HEK293T (cell line): ENCODE data around the gene OR8B3.

Experiments
- CTCF ChIA-PET: fragments of 350-600 bp; formaldehyde crosslinking; extraction: SDS; loops from one replicate; lab custom pipeline; 2021; ENCODE audit warnings: antibody characterized with exemption, inconsistent platforms; lab: Yijun Ruan, JAX
- POLR2A ChIA-PET: fragments of 350-600 bp; formaldehyde crosslinking; extraction: SDS; loops from one replicate; lab custom pipeline; 2020; ENCODE audit warnings: antibody characterized with exemption, inconsistent platforms; lab: Yijun Ruan, JAX
- DNase-seq: peaks from one replicate; pipeline ENCODE4 v3.0.0; 2012; ENCODE audit warnings: mixed read lengths; ENCODE audit errors: extremely low spot score
- ARNT ChIP-seq: fragments of 450-650 bp; IDR thresholded peaks from 2 replicates; pipeline ENCODE4 v1.6.1; 2017; ENCODE audit warnings: mild to moderate bottlenecking
- BHLHE40 ChIP-seq: fragments of 450-650 bp; IDR thresholded peaks from 2 replicates; pipeline ENCODE4 v1.6.1; 2016; ENCODE audit warnings: mild to moderate bottlenecking, moderate library complexity, borderline replicate concordance
- CTBP1 ChIP-seq: fragments of 450-650 bp; IDR thresholded peaks from 2 replicates; pipeline ENCODE4 v1.6.1; 2016; ENCODE audit warnings: borderline replicate concordance
- ELF4 ChIP-seq: fragments of 450-650 bp; IDR thresholded peaks from 2 replicates; pipeline ENCODE4 v1.6.1; 2017; ENCODE audit warnings: antibody characterized with exemption
- FOXA1 ChIP-seq: fragments of 450-650 bp; IDR thresholded peaks from 2 replicates; pipeline ENCODE4 v1.6.1; 2016; ENCODE audit warnings: mild to moderate bottlenecking
- FOXK2 ChIP-seq: fragments of 450-650 bp; IDR thresholded peaks from 2 replicates; pipeline ENCODE4 v1.6.1; 2016; ENCODE audit warnings: mild to moderate bottlenecking
- FOXM1 ChIP-seq: fragments of 450-650 bp; IDR thresholded peaks from 2 replicates; pipeline ENCODE4 v1.6.1; 2017; ENCODE audit warnings: mild to moderate bottlenecking, borderline replicate concordance
- HDGF ChIP-seq: fragments of 450-650 bp; IDR thresholded peaks from 2 replicates; pipeline ENCODE4 v1.6.1; 2017; ENCODE audit warnings: antibody characterized with exemption, borderline replicate concordance
- L3MBTL2 ChIP-seq: fragments of 450-650 bp; conservative IDR thresholded peaks from 2 replicates; pipeline ENCODE4 v1.6.1; 2016; ENCODE audit warnings: mild to moderate bottlenecking
- LEF1 ChIP-seq: fragments of 450-650 bp; IDR thresholded peaks from 2 replicates; pipeline ENCODE4 v1.6.1; 2017; ENCODE audit warnings: mild to moderate bottlenecking, borderline replicate concordance
- NFRKB ChIP-seq: fragments of 450-650 bp; IDR thresholded peaks from 2 replicates; pipeline ENCODE4 v1.6.1; 2016; ENCODE audit warnings: mild to moderate bottlenecking, moderate library complexity
- SP1 ChIP-seq: fragments of 450-650 bp; IDR thresholded peaks from 2 replicates; pipeline ENCODE4 v1.6.1; 2017
- SUZ12 ChIP-seq: fragments of 450-650 bp; IDR thresholded peaks from 2 replicates; pipeline ENCODE4 v1.6.1; 2016; ENCODE audit warnings: mild to moderate bottlenecking
- TARDBP ChIP-seq: fragments of 450-650 bp; IDR thresholded peaks from 2 replicates; pipeline ENCODE4 v1.6.1; 2016
- ZNF384 ChIP-seq: fragments of 450-650 bp; IDR thresholded peaks from 2 replicates; pipeline ENCODE4 v1.6.1; 2016
- TF ChIP-seq, protein P1 (sequence below): fragments of 450-650 bp; IDR thresholded peaks from 2 replicates; pipeline ENCODE4 v1.6.1; 2016

Gene OR8B3, protein sequence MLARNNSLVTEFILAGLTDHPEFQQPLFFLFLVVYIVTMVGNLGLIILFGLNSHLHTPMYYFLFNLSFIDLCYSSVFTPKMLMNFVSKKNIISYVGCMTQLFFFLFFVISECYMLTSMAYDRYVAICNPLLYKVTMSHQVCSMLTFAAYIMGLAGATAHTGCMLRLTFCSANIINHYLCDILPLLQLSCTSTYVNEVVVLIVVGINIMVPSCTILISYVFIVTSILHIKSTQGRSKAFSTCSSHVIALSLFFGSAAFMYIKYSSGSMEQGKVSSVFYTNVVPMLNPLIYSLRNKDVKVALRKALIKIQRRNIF

DNA sequence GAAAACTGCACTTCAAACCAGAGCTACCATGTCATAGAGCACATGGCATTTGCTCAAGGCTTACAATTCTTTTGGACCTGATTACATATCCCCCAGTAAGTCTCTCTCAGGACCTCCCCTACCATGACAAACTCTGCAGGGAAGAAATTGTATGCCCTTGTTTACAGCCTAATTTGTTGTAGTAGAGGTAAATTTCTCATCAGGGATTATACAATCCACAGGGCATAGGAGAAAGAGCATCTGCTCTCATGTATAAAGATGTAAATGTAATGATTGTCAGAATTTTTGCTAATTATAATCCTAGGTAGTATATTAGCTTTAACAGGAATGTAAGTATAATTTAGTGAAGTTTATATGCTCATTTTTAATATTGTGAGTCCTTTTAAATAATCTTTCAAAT lies at the start of gene OR8B3:
Gene OR8B3 (minus strand): TSS at position 101 of the 400 bp plus-strand sequence. CDS start 1,673 bp downstream, outside the sequence.
- ChIA-PET POLR2A (no interaction called here), CTCF (no interaction called here)
- no peak for DNase-seq
- no peak for TF ChIP-seq SP1
- TF ChIP-seq, protein P1, sequence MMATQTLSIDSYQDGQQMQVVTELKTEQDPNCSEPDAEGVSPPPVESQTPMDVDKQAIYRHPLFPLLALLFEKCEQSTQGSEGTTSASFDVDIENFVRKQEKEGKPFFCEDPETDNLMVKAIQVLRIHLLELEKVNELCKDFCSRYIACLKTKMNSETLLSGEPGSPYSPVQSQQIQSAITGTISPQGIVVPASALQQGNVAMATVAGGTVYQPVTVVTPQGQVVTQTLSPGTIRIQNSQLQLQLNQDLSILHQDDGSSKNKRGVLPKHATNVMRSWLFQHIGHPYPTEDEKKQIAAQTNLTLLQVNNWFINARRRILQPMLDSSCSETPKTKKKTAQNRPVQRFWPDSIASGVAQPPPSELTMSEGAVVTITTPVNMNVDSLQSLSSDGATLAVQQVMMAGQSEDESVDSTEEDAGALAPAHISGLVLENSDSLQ, result no peak
- no peak for TF ChIP-seq ELF4
- TF ChIP-seq CTBP1, result no peak
- TF ChIP-seq BHLHE40, result no peak
- no peak for TF ChIP-seq FOXM1
- TF ChIP-seq LEF1, result no peak
- no peak for TF ChIP-seq FOXK2
- no peak for TF ChIP-seq NFRKB
- TF ChIP-seq SUZ12, result no peak
- TF ChIP-seq L3MBTL2, result no peak
- no peak for TF ChIP-seq ARNT
- TF ChIP-seq ZNF384, result no peak
- TF ChIP-seq FOXA1, result no peak
- TF ChIP-seq HDGF, result no peak
- TF ChIP-seq TARDBP, result no peak

DNA sequence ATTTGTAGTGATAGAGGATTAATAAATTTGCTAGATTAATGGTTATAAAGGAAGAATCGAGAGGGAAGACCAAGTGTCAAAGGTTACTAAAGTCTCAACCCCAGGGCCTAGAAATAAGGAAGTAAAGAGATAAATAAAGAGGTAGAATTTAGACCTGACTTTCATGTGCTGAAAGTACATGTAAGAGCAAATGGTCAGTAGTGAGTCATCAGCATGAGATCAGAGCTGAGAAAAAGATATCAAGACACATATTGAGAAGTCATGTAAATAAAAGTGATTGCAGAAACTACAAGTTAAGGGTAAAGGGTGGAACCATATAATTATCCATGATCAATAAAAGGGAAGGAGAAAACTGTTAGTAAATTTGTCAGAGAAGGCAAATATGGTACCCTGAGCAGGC lies 48.1 kb upstream of the OR8B3 start:
- CTCF ChIA-PET, result no interaction called here
- POLR2A ChIA-PET, result no interaction called here
- TF ChIP-seq FOXM1 (no peak), ARNT (no peak), ZNF384 (no peak), L3MBTL2 (no peak), CTBP1 (no peak), HDGF (no peak), FOXK2 (no peak), SUZ12 (no peak), ELF4 (no peak), FOXA1 (no peak), SP1 (no peak), BHLHE40 (no peak), TARDBP (no peak), NFRKB (no peak), LEF1 (no peak)
- TF ChIP-seq, protein P1, result no peak
- no peak for DNase-seq

- DNase-seq, result no peak
- TF ChIP-seq NFRKB (no peak), ARNT (no peak), FOXA1 (no peak)
- TF ChIP-seq, protein P1, result no peak
- CTCF ChIA-PET, result no interaction called here
- POLR2A ChIA-PET, result no interaction called here
Measured at GRCh38 chr11:124445646-124446150, 46.9 kb upstream of the OR8B3 start, which contains the start of gene OR8B8. OR8B8 (minus strand) TSS chr11:124445696; CDS start chr11:124441085, 4,611 bp downstream.

- ChIA-PET POLR2A (no interaction called here), CTCF (no interaction called here)
- no peak for DNase-seq
- TF ChIP-seq SUZ12, result no peak
- TF ChIP-seq BHLHE40, result no peak
- TF ChIP-seq FOXK2, result no peak
- TF ChIP-seq, protein P1, result no peak
- TF ChIP-seq SP1, result no peak
- no peak for TF ChIP-seq ZNF384
- TF ChIP-seq LEF1, result no peak
- no peak for TF ChIP-seq FOXM1
- TF ChIP-seq FOXA1, result no peak
- TF ChIP-seq CTBP1, result no peak
- TF ChIP-seq NFRKB, result no peak
Measured at GRCh38 chr11:124442847-124443246, 44.0 kb upstream of the OR8B3 start.

DNA sequence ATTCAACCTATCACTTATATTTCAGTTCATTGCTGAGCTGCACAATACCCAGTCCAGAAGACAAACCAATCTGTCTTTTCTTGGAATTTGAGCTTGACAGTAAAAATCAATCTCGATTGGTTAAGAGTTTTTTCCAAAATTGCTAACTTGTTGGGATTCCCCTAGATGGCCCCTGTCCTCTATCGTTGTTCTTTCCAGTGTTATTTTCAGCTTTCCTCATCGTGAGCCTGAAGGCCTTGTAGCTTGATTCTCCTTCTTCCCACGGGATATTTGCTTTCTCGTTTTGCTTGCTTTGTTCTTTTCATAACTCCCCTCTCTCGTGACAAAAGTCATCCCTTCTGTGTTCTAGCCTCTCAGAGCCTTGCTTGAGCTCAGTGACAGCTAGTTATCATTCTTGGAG lies 43.6 kb upstream of the OR8B3 start:
- POLR2A ChIA-PET, result no interaction called here
- TF ChIP-seq L3MBTL2 (no peak), CTBP1 (no peak), LEF1 (no peak), ZNF384 (no peak), ELF4 (no peak), FOXM1 (no peak), HDGF (no peak), TARDBP (no peak), SP1 (no peak), FOXK2 (no peak)
- DNase-seq, result no peak
- CTCF ChIA-PET, result no interaction called here

DNA sequence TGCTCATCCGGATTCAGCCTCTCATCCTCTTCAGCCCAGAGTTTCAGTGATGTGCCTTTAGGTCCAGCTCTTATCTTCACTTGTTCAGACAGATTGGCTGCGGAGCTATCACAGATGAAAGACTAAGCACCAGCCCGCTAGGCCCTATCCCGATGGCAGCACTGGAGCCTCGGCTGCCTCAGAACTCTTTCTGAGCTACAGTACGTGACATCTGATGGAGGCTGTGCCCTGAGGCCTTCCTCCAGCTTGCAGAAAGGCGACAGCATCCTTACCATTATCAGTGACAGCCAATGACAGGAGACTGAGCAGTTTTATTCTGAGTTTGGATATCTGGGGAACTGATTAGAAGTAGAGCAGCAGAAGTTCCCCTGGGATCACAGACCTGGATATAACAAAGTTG lies 42.7 kb upstream of the OR8B3 start:
- CTCF ChIA-PET, result no interaction called here
- TF ChIP-seq L3MBTL2, result no peak
- no peak for TF ChIP-seq ZNF384
- TF ChIP-seq SP1, result no peak
- TF ChIP-seq LEF1, result no peak
- no peak for TF ChIP-seq ARNT
- no peak for TF ChIP-seq FOXK2
- no peak for TF ChIP-seq CTBP1
- TF ChIP-seq TARDBP, result no peak
- no peak for TF ChIP-seq BHLHE40
- no peak for TF ChIP-seq SUZ12
- no peak for TF ChIP-seq FOXM1
- TF ChIP-seq, protein P1, result no peak
- TF ChIP-seq ELF4, result no peak
- no peak for TF ChIP-seq NFRKB
- no peak for TF ChIP-seq FOXA1
- no peak for TF ChIP-seq HDGF
- DNase-seq, result no peak
- POLR2A ChIA-PET, result no interaction called here
